ENCODE results near the gene ZNF587.
"Not testable (repeated sequence)": the region's sequence is repeated elsewhere in the genome, so short reads cannot be mapped to it uniquely, and the experiment has no call there.

ZNF587 gene

DNA sequence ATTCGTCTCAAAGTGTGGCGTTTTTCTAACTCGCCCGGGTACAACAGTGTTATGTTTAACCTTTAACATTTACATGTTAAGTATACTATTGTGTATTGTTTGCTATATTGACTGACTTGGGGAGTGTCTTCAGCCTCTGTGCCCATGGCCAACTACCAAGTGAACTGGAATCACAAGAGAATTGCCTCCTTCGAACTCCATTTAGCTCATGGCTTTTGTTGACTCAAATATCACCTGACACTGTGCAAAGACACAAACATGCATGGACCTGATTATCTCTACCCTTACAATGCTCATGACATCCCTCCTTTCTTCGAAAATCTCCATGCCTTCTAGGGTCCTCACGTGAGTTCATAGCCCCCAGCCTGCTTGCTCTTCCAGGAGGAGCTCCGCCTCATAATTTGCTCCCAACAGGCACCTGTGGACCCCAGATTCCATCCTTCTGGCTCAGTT lies 38.5 kb downstream of the ZNF587 start:
- peak overlapping the region; percentile 96 for H3K4me3 ChIP-seq (ENCODE audit: low read depth, low read length)
- TF ChIP-seq, protein P1, sequence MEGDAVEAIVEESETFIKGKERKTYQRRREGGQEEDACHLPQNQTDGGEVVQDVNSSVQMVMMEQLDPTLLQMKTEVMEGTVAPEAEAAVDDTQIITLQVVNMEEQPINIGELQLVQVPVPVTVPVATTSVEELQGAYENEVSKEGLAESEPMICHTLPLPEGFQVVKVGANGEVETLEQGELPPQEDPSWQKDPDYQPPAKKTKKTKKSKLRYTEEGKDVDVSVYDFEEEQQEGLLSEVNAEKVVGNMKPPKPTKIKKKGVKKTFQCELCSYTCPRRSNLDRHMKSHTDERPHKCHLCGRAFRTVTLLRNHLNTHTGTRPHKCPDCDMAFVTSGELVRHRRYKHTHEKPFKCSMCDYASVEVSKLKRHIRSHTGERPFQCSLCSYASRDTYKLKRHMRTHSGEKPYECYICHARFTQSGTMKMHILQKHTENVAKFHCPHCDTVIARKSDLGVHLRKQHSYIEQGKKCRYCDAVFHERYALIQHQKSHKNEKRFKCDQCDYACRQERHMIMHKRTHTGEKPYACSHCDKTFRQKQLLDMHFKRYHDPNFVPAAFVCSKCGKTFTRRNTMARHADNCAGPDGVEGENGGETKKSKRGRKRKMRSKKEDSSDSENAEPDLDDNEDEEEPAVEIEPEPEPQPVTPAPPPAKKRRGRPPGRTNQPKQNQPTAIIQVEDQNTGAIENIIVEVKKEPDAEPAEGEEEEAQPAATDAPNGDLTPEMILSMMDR (conservative IDR thresholded peaks at IDR 0.05; ENCODE audit: low read depth, low read length): no peak
- DNase-seq (ENCODE audit: low read depth): no peak

- TF ChIP-seq, protein P1 (conservative IDR thresholded peaks at IDR 0.05; ENCODE audit: low read depth, low read length): peak; percentile 49
- peak; percentile 89 for DNase-seq (ENCODE audit: low read depth)
Observed at GRCh38 chr19:57888560-57889231, 39.0 kb downstream of the ZNF587 start, which contains the start of gene ZNF814. ZNF814 (minus strand) TSS chr19:57889037; CDS start chr19:57888802, 235 bp downstream.

GRCh38 chr19:57890706-57891105 lies 41.0 kb downstream of the ZNF587 start:
- peak; percentile 67 for DNase-seq (ENCODE audit: low read depth)
- not testable (repeated sequence) for H3K4me3 ChIP-seq (ENCODE audit: low read depth, low read length)

More at GRCh38 chr19:57888560-57889231, 39.0 kb downstream of the ZNF587 start, which contains the start of gene ZNF814:
- peak within 1 kb of the TSS; percentile 96 for H3K4me3 ChIP-seq (ENCODE audit: low read depth, low read length)

DNA sequence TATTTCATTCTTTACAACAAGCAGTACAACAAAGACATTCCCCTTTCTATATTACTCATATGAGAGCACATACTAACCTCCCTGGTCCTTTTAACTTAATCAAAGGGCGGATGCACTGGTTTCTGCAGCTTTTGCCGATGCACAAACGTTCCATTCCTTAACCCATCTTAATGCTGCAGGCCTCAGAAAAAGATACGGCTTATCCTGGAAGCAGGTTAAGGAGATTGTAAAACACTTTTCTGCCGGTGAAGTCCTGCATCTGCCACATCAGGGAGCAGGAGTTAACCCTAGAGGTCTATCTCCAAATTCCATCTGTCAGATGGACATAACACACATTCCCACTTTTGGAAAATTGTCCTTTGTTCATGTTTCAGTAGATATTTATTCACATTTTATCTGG lies 50.7 kb downstream of the ZNF587 start:
- no peak overlapping the region for H3K4me3 ChIP-seq (ENCODE audit: low read depth, low read length)
- no peak for DNase-seq (ENCODE audit: low read depth)
- TF ChIP-seq, protein P1 (conservative IDR thresholded peaks at IDR 0.05; ENCODE audit: low read depth, low read length): no peak

DNA sequence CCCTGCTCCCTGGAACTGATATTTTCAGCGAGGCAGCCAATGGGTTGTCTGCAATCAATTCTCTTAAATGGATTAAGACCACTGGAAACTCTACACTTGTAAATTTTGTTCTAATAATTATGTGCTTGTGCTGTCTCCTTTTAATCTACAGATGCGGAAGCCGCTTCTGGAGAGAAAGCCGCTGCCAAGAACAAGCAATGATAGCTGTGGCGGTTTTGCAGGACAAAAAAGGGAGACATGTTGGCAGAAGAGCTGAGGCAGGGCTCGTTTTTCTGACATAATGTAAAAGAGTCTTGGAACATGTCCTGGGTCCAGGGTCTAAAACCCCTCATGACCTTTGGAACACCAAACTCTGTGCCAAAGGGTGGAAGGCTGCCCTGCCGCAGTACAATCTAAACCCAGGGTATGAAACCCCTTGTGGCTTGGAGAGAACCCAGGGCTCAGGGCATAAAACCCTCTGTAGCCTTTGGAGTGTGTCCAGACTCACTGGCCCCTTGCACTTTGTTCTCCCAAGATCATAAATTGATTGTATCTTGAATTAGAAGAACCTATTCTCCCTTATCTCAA lies 54.0 kb downstream of the ZNF587 start:
- H3K4me3 ChIP-seq (ENCODE audit: low read depth, low read length): no peak overlapping the region
- TF ChIP-seq, protein P1 (conservative IDR thresholded peaks at IDR 0.05; ENCODE audit: low read depth, low read length): no peak
- no peak for DNase-seq (ENCODE audit: low read depth)

DNA sequence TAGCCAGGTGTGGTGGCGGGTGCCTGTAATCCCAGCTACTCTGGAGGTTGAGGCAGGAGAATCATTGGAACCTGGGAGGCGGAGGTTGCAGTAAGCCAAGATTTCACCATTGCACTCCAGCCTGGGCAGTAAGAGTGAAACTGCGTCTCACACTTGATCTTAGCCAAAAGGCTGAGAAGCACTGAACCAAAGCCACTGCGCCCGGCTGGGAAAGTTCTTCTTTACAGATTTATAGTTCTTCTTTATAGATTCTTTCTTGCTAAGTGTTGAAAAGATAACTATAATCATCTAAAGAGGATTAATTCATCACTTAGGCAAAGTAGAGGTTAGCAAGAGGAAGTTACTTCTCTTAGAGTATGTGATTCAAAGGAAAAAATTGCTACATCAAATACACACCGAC lies 55.6 kb downstream of the ZNF587 start:
- H3K4me3 ChIP-seq (ENCODE audit: low read depth, low read length): no peak overlapping the region
- no peak for DNase-seq (ENCODE audit: low read depth)
- TF ChIP-seq, protein P1 (conservative IDR thresholded peaks at IDR 0.05; ENCODE audit: low read depth, low read length): no peak

- H3K4me3 ChIP-seq (ENCODE audit: low read depth, low read length): no peak overlapping the region
- TF ChIP-seq, protein P1 (conservative IDR thresholded peaks at IDR 0.05; ENCODE audit: low read depth, low read length): no peak
- no peak for DNase-seq (ENCODE audit: low read depth)
Observed at GRCh38 chr19:57907394-57907793, 57.7 kb downstream of the ZNF587 start.
